GM18517 (cell line): ENCODE data around the gene CD36.
A peak's percentile ranks its signal among the peaks of the same experiment; 100 is the strongest.

Experiments used
- ATAC-seq: cut with Tn5 transposase; IDR thresholded peaks from one replicate; pipeline ENCODE4 v1.9.1; 2021; ENCODE audit warnings: mild to moderate bottlenecking, moderate library complexity; ENCODE audit not compliant: unreplicated experiment

CD36 gene

GRCh38 chr7:80686576-80686975 is 48.1 kb downstream of the CD36 start:
- no peak for ATAC-seq

- ATAC-seq, result peak; percentile 84
Observed at GRCh38 chr7:80699045-80699638, 60.7 kb downstream of the CD36 start.

GRCh38 chr7:80699721-80700256 is 61.3 kb downstream of the CD36 start:
- ATAC-seq, result no peak

- ATAC-seq, result no peak
Observed at GRCh38 chr7:80703272-80703671, 64.8 kb downstream of the CD36 start.

- ATAC-seq, result no peak
Observed at GRCh38 chr7:80705130-80705781, 66.8 kb downstream of the CD36 start.

GRCh38 chr7:80707318-80707717 is 68.9 kb downstream of the CD36 start:
- no peak for ATAC-seq

- ATAC-seq, result no peak
Observed at GRCh38 chr7:80708123-80708522, 69.7 kb downstream of the CD36 start.

- no peak for ATAC-seq
Observed at GRCh38 chr7:80711531-80711930, 73.1 kb downstream of the CD36 start.

- no peak for ATAC-seq
Observed at GRCh38 chr7:80719261-80719660, 80.8 kb downstream of the CD36 start.

GRCh38 chr7:80720146-80720545 is 81.7 kb downstream of the CD36 start:
- ATAC-seq, result no peak

GRCh38 chr7:80721883-80722615 is 83.6 kb downstream of the CD36 start:
- no peak for ATAC-seq

GRCh38 chr7:80722616-80723195 is 84.3 kb downstream of the CD36 start:
- no peak for ATAC-seq

- ATAC-seq, result no peak
Observed at GRCh38 chr7:80724249-80724871, 85.9 kb downstream of the CD36 start.

- ATAC-seq, result no peak
Observed at GRCh38 chr7:80725181-80725611, 86.8 kb downstream of the CD36 start.
